Gastroesophageal sphincter (tissue), 3 donors: ENCODE measurements around the gene BBS4.
"Not testable (repeated sequence)": the region's sequence is repeated elsewhere in the genome, so short reads cannot be mapped to it uniquely, and the experiment has no call there.

Experiments
- CTCF ChIP-seq, 4 experiments: fragments of 200-600 bp in 2 of 4; fragments of 450-650 bp in 2 of 4; sonication (generic) in 1 of 4; IDR thresholded peaks; one replicate each; pipeline ENCODE4 v1.5.1; 2017 to 2019; ENCODE audit warnings: antibody characterized with exemption in 4 of 4, mild to moderate bottlenecking in 2 of 4, moderate library complexity in 2 of 4
- EP300 ChIP-seq: sonication (generic); formaldehyde crosslinking; IDR thresholded peaks from one replicate; pipeline ENCODE4 v1.6.1; 2017; ENCODE audit warnings: antibody characterized with exemption, mild to moderate bottlenecking
- POLR2A ChIP-seq, 2 donors: fragments of 450-650 bp; IDR thresholded peaks; one replicate each; pipeline ENCODE4 v1.6.1; 2017; ENCODE audit warnings: antibody characterized with exemption in 2 of 2, mild to moderate bottlenecking in 2 of 2, moderate library complexity in 1 of 2
- POLR2AphosphoS5 ChIP-seq: sonication (generic); formaldehyde crosslinking; IDR thresholded peaks from one replicate; pipeline ENCODE4 v1.6.1; 2017; ENCODE audit warnings: antibody characterized with exemption

GRCh38 chr15:72670656-72671352 lies 15.2 kb upstream of the BBS4 start:
- TF ChIP-seq CTCF (IDR thresholded peaks at IDR 0.05) = peak; percentile 45 to 68 (median 48)
- not testable (repeated sequence) for TF ChIP-seq POLR2AphosphoS5; EP300; POLR2A (IDR thresholded peaks at IDR 0.05)
